ENCODE data around the gene PTPN2. TPM values are rescaled to one million over a fixed set of nuclear protein-coding genes. Genes with fewer than 3 reads are reported as not detected.
A peak's percentile ranks its signal among the peaks of the same experiment; 100 is the strongest.

The PTPN2 gene
- total RNA-seq, 4 donors from 2014 or later: 36.9 to 49.2 (median 38.7) TPM

DNA sequence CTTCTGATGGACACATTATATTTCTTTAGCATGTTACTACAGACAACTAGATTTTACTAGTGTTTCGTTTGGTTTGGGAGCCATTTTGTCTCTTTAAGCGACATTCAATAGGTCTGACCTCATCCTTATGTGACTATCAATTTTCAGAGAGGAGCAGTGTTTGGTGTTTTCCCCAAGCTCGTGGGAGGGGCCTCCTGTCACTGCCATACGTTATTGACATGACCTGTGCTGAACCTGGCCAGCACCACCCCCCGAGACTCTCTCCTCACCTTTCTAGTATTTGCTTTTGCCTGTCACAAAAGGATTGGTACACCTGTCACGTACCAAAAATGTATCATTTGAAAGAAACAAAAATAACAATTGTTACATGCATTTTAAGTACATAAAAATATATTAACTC, 111.9 kb downstream of the PTPN2 start:
- Histone ChIP-seq H3K27me3 (no peaks in the 10 kb centered on the region), H3K9me3 (no peaks in the 10 kb centered on the region), H3K27ac (no peak overlapping the region), H3K36me3 (no peaks in the 10 kb centered on the region), H3K4me1 (no peaks in the 10 kb centered on the region), H3K4me3 (no peak overlapping the region)
- WGBS: 80% methylated on average over 6 of the region's 6 CpGs
- DNase-seq (ENCODE audit: low spot score in 2 of 2): peak in 1 of 2 donors; percentile 24
- TF ChIP-seq POLR2A (IDR thresholded peaks at IDR 0.05): no peak
- TF ChIP-seq POLR2AphosphoS5 (IDR thresholded peaks at IDR 0.05): no peak
- no peak for TF ChIP-seq EP300 (IDR thresholded peaks at IDR 0.05)
- TF ChIP-seq, protein P1, sequence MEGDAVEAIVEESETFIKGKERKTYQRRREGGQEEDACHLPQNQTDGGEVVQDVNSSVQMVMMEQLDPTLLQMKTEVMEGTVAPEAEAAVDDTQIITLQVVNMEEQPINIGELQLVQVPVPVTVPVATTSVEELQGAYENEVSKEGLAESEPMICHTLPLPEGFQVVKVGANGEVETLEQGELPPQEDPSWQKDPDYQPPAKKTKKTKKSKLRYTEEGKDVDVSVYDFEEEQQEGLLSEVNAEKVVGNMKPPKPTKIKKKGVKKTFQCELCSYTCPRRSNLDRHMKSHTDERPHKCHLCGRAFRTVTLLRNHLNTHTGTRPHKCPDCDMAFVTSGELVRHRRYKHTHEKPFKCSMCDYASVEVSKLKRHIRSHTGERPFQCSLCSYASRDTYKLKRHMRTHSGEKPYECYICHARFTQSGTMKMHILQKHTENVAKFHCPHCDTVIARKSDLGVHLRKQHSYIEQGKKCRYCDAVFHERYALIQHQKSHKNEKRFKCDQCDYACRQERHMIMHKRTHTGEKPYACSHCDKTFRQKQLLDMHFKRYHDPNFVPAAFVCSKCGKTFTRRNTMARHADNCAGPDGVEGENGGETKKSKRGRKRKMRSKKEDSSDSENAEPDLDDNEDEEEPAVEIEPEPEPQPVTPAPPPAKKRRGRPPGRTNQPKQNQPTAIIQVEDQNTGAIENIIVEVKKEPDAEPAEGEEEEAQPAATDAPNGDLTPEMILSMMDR (IDR thresholded peaks at IDR 0.05): no peak

DNA sequence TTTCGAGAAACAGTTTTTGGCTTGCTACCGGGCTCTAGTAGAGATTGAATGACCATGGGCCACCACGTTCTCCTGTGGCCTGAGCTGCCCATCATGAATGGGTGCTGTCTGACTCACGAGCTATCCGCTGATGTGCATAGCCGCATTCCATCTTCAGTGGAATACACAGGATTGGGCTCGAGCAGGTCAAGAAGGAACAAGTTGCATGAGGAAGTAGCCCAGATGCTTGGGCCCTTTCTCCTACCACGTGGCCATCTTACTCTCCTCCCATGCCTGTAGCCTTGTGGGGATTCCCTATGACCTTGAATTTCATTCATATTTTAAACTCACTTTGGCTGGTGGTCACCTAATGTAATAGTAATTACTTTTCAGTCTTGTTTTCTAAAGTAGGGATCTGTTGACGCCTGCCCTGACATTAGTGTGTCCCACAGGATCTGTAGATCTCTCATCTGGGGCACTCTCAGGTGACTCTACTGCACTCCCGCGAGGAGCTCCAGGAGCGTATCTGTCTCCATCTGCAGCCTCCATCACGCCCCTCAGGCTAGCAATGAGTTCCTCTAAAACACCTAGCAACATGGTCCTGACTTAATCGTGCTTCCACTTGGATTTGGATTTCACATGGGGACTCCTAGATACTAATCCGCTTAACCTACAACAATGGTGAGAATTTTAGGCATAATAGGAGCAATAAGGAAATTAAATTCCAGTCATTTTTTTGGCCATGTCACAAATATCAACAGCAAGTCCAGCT, 113.4 kb downstream of the PTPN2 start:
- Histone ChIP-seq H3K4me1 (peaks cover under 1% of the 10 kb centered on the region), H3K36me3 (no peaks in the 10 kb centered on the region), H3K4me3 (no peak overlapping the region), H3K9me3 (no peaks in the 10 kb centered on the region), H3K27ac (no peak overlapping the region), H3K27me3 (no peaks in the 10 kb centered on the region)
- TF ChIP-seq POLR2AphosphoS5 (IDR thresholded peaks at IDR 0.05): no peak
- TF ChIP-seq EP300 (IDR thresholded peaks at IDR 0.05): no peak
- no peak for TF ChIP-seq POLR2A (IDR thresholded peaks at IDR 0.05)
- TF ChIP-seq, protein P1 (IDR thresholded peaks at IDR 0.05): no peak
- WGBS: 96% methylated on average over 13 of the region's 15 CpGs
- DNase-seq (ENCODE audit: low spot score in 2 of 2): peak in 1 of 2 donors; percentile 47

DNA sequence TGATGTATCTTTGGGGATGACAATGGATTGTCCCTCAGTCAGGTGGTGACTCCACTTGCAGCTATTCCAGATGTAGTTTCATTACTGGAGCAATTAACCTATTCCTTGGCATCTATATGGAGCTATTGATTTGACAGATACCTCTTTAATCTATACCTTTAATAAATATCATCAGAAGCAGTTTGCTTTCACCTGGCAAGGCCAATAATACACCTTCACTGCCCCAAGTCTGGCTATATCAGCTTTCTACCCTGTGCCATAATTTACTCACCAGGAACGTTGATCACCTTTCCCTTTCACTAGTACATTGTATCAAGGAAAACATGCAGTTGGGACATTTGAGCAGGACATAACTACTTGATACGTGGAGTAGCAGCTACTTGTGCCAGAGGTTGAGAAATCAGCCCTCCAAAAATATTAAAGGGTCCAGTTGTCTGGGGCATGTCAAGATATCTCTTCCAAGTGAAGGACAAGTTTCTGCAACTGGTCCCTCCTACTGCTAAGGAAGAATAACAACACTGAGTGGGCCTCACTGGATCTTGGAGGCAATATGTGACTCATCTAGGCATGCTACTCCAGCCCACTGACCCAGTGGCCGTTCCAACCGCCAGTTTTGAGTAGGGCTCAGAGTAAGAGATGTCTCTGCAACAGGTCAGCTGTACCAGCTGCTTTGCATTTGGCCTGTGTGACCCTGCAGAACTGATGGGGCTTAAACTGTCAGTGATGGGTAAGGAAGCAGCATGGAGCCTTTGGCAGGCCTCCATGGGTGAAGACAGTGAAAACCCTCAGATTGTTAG, 114.2 kb downstream of the PTPN2 start:
- WGBS: 86% methylated on average over 4 of the region's 4 CpGs
- Histone ChIP-seq H3K27me3 (no peaks in the 10 kb centered on the region), H3K27ac (no peak overlapping the region), H3K9me3 (no peaks in the 10 kb centered on the region), H3K4me1 (peaks cover 6% of the 10 kb centered on the region), H3K4me3 (no peak overlapping the region), H3K36me3 (no peaks in the 10 kb centered on the region)
- TF ChIP-seq, protein P1 (IDR thresholded peaks at IDR 0.05): no peak
- TF ChIP-seq POLR2A (IDR thresholded peaks at IDR 0.05) (no peak), POLR2AphosphoS5 (IDR thresholded peaks at IDR 0.05) (no peak), EP300 (IDR thresholded peaks at IDR 0.05) (no peak)
- DNase-seq (ENCODE audit: low spot score in 2 of 2): peak in 1 of 2 donors; percentile 28

DNA sequence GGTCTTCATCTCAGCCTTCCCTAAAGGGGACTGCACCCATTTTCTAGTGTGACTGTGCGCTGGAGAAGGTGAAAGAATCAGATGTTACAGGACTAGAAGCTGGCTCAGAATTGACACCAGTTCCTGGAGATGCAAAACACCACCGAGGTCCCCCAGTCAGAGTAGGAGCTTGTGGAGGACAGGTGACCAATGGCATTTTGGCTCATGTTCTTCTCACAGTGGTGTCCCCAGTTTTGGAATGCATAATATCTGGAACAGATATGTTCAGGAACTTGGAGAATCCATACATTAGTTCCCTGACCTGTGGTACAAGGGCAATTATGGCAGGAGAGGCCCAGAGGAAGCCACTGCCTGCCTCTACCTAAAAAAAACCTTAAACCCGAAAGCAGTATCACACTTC, 114.9 kb downstream of the PTPN2 start:
- WGBS: 93% methylated on average over 3 of the region's 3 CpGs

More for the DNA sequence above, 114.9 kb downstream of the PTPN2 start:
- TF ChIP-seq EP300 (IDR thresholded peaks at IDR 0.05) (no peak), POLR2AphosphoS5 (IDR thresholded peaks at IDR 0.05) (no peak), POLR2A (IDR thresholded peaks at IDR 0.05) (no peak)
- TF ChIP-seq, protein P1 (IDR thresholded peaks at IDR 0.05): no peak
- Histone ChIP-seq H3K36me3 (no peaks in the 10 kb centered on the region), H3K9me3 (no peaks in the 10 kb centered on the region), H3K27me3 (no peaks in the 10 kb centered on the region), H3K27ac (no peak overlapping the region), H3K4me3 (no peak overlapping the region), H3K4me1 (peaks cover 6% of the 10 kb centered on the region)
- DNase-seq (ENCODE audit: low spot score in 2 of 2): no peak
